HCT116 (cell line): ENCODE results near the gene GALNT15. TPM values are rescaled to one million over a fixed set of nuclear protein-coding genes. Genes with fewer than 3 reads are reported as not detected.

ENCODE experiments used
- ATAC-seq: fragments of 200-7000 bp; cut with Tn5 transposase; 2 replicates; pipeline ENCODE4 v1.9.1; 2020; ENCODE audit warnings: mild to moderate bottlenecking, moderate library complexity
- BruUV-seq: library from RNA; stranded (reverse); fragments of 400-500 nt; replicated peaks from 2 replicates; lab custom pipeline; 2021; lab: Mats Ljungman, UMichigan
- CTCF ChIA-PET: fragments of 300-600 bp; sonication (Branson Sonifier 250); formaldehyde crosslinking; loops from one replicate; lab custom pipeline; 2021; ENCODE audit warnings: antibody characterized with exemption; lab: Charles Lee
- POLR2A ChIA-PET: fragments of 300-600, 350-600 bp; sonication (Branson Sonifier 250); formaldehyde crosslinking; loops from one replicate; lab custom pipeline; 2021; ENCODE audit warnings: antibody characterized with exemption; lab: Charles Lee
- RAD21 ChIA-PET, 2 experiments: fragments of 300-600 bp; sonication (Branson Sonifier 250); formaldehyde crosslinking; loops; one replicate each; lab custom pipeline; 2023; ENCODE audit warnings: low total read pairs in 2 of 2; ENCODE audit not compliant: uncharacterized antibody in 2 of 2, unreplicated experiment in 2 of 2, low non-redundant PET in 1 of 2; lab: Charles Lee
- DNase-seq: peaks from one replicate; pipeline ENCODE4 v3.0.0-alpha.2; 2010; ENCODE audit warnings: low read depth, low spot score
- H2AFZ ChIP-seq: fragments of 200-600 bp; shearing (Covaris generic), sonication (generic); 2 replicates; pipeline ENCODE4 v1.6.1; 2017; ENCODE audit warnings: low read depth, mixed run types, mixed read lengths, antibody characterized with exemption, low read length; ENCODE audit not compliant: poor library complexity, severe bottlenecking
- H3K27ac ChIP-seq: 2 replicates; pipeline ENCODE4 v1.5.1; 2012; ENCODE audit warnings: low read depth, low read length
- H3K27me3 ChIP-seq: fragments of 200-600 bp; sonication (generic); 2 replicates; pipeline ENCODE4 v1.6.1; 2016; ENCODE audit warnings: mixed run types, low read length, mixed read lengths; ENCODE audit not compliant: insufficient read depth
- H3K36me3 ChIP-seq, 2 experiments: fragments of 200-500 bp in 1 of 2; fragments of 200-600 bp in 1 of 2; sonication (Bioruptor generic) in 1 of 2; sonication (generic) in 1 of 2; 2 replicates each; pipeline versions ENCODE4 v1.5.1 to v1.6.1; 2014 to 2016; ENCODE audit warnings: low read length in 2 of 2, inconsistent platforms in 1 of 2, mixed read lengths in 1 of 2, mixed run types in 1 of 2; ENCODE audit not compliant: insufficient read depth in 2 of 2, control insufficient read depth in 1 of 2
- H3K4me1 ChIP-seq, 2 experiments: fragments of 200-600 bp in 1 of 2; sonication (generic) in 1 of 2; 2 replicates each; pipeline versions ENCODE4 v1.5.1 to v1.6.1; 2012 to 2017; ENCODE audit warnings: low read length in 2 of 2, inconsistent platforms in 1 of 2, mild to moderate bottlenecking in 1 of 2, mixed read lengths in 1 of 2, mixed run types in 1 of 2, moderate library complexity in 1 of 2; ENCODE audit not compliant: insufficient read depth in 2 of 2, control insufficient read depth in 1 of 2
- H3K4me2 ChIP-seq: fragments of 200-600 bp; sonication (generic); 2 replicates; pipeline ENCODE4 v1.6.1; 2017; ENCODE audit warnings: mixed run types, low read length, mixed read lengths
- H3K4me3 ChIP-seq, 2 experiments: fragments of 200-600 bp in 1 of 2; sonication (generic) in 1 of 2; replicated peaks in 1 of 2; 2 replicates each; pipeline ENCODE4 v1.5.1; 2011 to 2016; ENCODE audit warnings: low read length in 2 of 2, control low read depth in 1 of 2, low read depth in 1 of 2, mild to moderate bottlenecking in 1 of 2, mixed read lengths in 1 of 2, mixed run types in 1 of 2
- H3K79me2 ChIP-seq: fragments of 200-600 bp; sonication (generic); 2 replicates; pipeline ENCODE4 v1.6.1; 2017; ENCODE audit warnings: mild to moderate bottlenecking, mixed run types, low read length, moderate library complexity, mixed read lengths; ENCODE audit not compliant: insufficient read depth
- H3K9ac ChIP-seq: fragments of 200-600 bp; sonication (generic); 2 replicates; pipeline ENCODE4 v1.6.1; 2016; ENCODE audit warnings: low read length, mixed read lengths
- H3K9me2 ChIP-seq: fragments of 200-600 bp; sonication (generic), shearing (Covaris generic); 2 replicates; pipeline ENCODE4 v1.6.1; 2017; ENCODE audit warnings: mixed run types, mild to moderate bottlenecking, moderate library complexity; ENCODE audit not compliant: insufficient read depth
- H3K9me3 ChIP-seq, 2 experiments: fragments of 200-500 bp in 1 of 2; fragments of 200-600 bp in 1 of 2; sonication (Bioruptor generic) in 1 of 2; sonication (generic) in 1 of 2; 2 replicates each; pipeline ENCODE4 v1.6.1; 2014 to 2017; ENCODE audit warnings: low read length in 2 of 2, mixed read lengths in 2 of 2, inconsistent platforms in 1 of 2, low read depth in 1 of 2, mild to moderate bottlenecking in 1 of 2, mixed run types in 1 of 2, moderate library complexity in 1 of 2; ENCODE audit not compliant: control insufficient read depth in 1 of 2, insufficient read depth in 1 of 2
- H4K20me1 ChIP-seq: fragments of 200-600 bp; sonication (generic), shearing (Covaris generic); 2 replicates; pipeline ENCODE4 v1.6.1; 2017; ENCODE audit warnings: mixed run types, mild to moderate bottlenecking, moderate library complexity; ENCODE audit not compliant: insufficient read depth
- CEBPB ChIP-seq: IDR thresholded peaks from 2 replicates; pipeline ENCODE4 v1.6.1; 2012; ENCODE audit warnings: low read depth
- ELF1 ChIP-seq: IDR thresholded peaks from 2 replicates; pipeline ENCODE4 v1.6.1; 2012; ENCODE audit warnings: low read depth, borderline replicate concordance
- EZH2phosphoT487 ChIP-seq: fragments of 200-600 bp; IDR thresholded peaks from 2 replicates; pipeline ENCODE4 v1.6.1; 2018; ENCODE audit warnings: antibody characterized with exemption, borderline replicate concordance
- TCF7L2 ChIP-seq: IDR thresholded peaks from 2 replicates; pipeline ENCODE4 v1.7.0; 2011; ENCODE audit warnings: borderline replicate concordance, inconsistent platforms; ENCODE audit not compliant: insufficient read depth, insufficient read length; ENCODE audit errors: extremely low read depth
- ZNF274 ChIP-seq: fragments of 200-500 bp; sonication (Bioruptor generic); IDR thresholded peaks from 2 replicates; pipeline ENCODE4 v1.6.1; 2014; ENCODE audit warnings: mild to moderate bottlenecking, low read depth, low read length, inconsistent platforms
- intact Hi-C: fragments of 100-400 bp; cut with micrococcal nuclease; formaldehyde crosslinking; loops from 2 replicates; pipeline ENCODE4 v1.10.0; 2022
- total RNA-seq: library from RNA; stranded (reverse); gene quantifications from one replicate; pipeline ENCODE4 v1.2.1, GENCODE V29; 2021; ENCODE audit not compliant: unreplicated experiment
- TF ChIP-seq, protein P1 (sequence below): IDR thresholded peaks from 2 replicates; pipeline ENCODE4 v1.6.1; 2011; ENCODE audit warnings: mild to moderate bottlenecking, low read length, moderate library complexity; ENCODE audit not compliant: insufficient replicate concordance; ENCODE audit errors: extremely low read depth
- TF ChIP-seq, protein P2 (sequence below): IDR thresholded peaks from 2 replicates; pipeline ENCODE4 v1.6.1; 2012
- TF ChIP-seq, protein P3 (sequence below): IDR thresholded peaks from 2 replicates; pipeline ENCODE4 v1.6.1; 2012; ENCODE audit warnings: low read depth
- TF ChIP-seq, protein P4 (sequence below): IDR thresholded peaks from 2 replicates; pipeline ENCODE4 v1.6.1; 2012

GALNT15 gene
- total RNA-seq, 1 experiment from 2014 or later, result 0.05 TPM

DNA sequence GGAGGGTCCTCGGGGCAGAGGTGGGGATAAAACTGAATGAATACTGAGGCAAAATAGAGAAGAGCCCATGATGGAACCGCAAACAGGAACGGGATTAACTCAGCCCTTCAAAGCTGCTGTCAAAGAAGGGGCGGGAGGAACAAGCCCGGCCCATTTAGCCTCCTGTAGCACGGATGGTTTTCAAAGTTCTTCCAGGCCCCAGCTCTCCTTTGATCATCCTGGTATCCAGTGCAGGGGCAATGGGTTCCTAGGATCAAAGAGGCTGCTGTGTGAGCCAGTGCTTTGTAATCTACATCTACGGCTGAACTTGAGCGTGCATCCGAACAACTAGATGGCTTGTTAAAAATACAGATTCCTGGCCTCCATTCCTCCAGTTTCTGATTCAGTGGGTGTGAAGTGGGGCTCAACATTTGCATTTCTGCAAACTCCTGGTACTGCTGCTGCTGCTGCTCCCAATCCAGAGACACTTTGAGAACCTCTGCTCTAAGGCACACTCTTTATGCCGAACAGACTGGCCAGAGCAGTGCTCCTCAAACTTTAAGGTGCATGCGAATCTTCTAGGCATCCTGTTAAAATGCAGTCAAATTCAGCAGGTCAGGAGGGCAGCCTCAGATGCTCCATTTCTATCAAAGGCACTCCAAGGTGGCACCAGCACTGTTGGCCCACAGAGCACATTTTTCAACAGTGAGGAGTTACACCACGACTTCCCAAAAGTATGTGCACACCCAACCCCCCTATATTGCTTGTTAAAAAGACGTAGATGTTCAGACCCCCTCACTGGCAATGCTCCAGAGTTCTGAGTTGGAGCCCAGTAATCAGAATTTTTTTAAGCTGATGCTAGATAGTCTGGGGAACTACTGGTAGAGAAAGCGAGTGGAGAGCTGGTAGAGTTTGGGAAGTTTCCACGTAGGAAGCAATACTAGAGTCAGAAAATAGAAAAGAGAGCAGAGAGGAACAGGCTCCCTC is 5.6 kb downstream of the GALNT15 start:
- intact Hi-C loops, result loop anchor here (2.0 to 10.0 kb wide), 4 partner anchors 365 to 975 kb away; partner anchors contain the start of gene CAPN7
- Histone ChIP-seq H3K79me2 (no peaks in the 10 kb centered on the region), H3K36me3 (no peaks in the 10 kb centered on the region), H3K9me2 (no peaks in the 10 kb centered on the region), H4K20me1 (no peaks in the 10 kb centered on the region), H3K4me1 (peaks cover 0 to 9% of the 10 kb centered on the region in 2 experiments; a peak in 1 of 4 replicates), H3K9ac (no peak overlapping the region), H3K27ac (no peak overlapping the region), H2AFZ (no peak overlapping the region), H3K4me2 (no peak overlapping the region), H3K4me3 (no peak overlapping the region), H3K27me3 (no peaks in the 10 kb centered on the region), H3K9me3 (no peaks in the 10 kb centered on the region)
- CTCF ChIA-PET, result interaction anchor here (1.4 to 3.9 kb wide), 2 partner anchors 24 to 130 kb away, joined by 3 to 65 read pairs; no protein-coding TSS in a partner anchor
- DNase-seq (no peak), ATAC-seq (no peak)
- no TSS peak for BruUV-seq
- POLR2A ChIA-PET, result no interaction called here
- TF ChIP-seq, protein P1, sequence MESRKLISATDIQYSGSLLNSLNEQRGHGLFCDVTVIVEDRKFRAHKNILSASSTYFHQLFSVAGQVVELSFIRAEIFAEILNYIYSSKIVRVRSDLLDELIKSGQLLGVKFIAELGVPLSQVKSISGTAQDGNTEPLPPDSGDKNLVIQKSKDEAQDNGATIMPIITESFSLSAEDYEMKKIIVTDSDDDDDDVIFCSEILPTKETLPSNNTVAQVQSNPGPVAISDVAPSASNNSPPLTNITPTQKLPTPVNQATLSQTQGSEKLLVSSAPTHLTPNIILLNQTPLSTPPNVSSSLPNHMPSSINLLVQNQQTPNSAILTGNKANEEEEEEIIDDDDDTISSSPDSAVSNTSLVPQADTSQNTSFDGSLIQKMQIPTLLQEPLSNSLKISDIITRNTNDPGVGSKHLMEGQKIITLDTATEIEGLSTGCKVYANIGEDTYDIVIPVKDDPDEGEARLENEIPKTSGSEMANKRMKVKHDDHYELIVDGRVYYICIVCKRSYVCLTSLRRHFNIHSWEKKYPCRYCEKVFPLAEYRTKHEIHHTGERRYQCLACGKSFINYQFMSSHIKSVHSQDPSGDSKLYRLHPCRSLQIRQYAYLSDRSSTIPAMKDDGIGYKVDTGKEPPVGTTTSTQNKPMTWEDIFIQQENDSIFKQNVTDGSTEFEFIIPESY, result no peak
- TF ChIP-seq CEBPB (no peak), TCF7L2 (no peak), EZH2phosphoT487 (no peak), ELF1 (no peak), ZNF274 (no peak)
- TF ChIP-seq, protein P2, sequence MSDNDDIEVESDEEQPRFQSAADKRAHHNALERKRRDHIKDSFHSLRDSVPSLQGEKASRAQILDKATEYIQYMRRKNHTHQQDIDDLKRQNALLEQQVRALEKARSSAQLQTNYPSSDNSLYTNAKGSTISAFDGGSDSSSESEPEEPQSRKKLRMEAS, result no peak
- TF ChIP-seq, protein P3, sequence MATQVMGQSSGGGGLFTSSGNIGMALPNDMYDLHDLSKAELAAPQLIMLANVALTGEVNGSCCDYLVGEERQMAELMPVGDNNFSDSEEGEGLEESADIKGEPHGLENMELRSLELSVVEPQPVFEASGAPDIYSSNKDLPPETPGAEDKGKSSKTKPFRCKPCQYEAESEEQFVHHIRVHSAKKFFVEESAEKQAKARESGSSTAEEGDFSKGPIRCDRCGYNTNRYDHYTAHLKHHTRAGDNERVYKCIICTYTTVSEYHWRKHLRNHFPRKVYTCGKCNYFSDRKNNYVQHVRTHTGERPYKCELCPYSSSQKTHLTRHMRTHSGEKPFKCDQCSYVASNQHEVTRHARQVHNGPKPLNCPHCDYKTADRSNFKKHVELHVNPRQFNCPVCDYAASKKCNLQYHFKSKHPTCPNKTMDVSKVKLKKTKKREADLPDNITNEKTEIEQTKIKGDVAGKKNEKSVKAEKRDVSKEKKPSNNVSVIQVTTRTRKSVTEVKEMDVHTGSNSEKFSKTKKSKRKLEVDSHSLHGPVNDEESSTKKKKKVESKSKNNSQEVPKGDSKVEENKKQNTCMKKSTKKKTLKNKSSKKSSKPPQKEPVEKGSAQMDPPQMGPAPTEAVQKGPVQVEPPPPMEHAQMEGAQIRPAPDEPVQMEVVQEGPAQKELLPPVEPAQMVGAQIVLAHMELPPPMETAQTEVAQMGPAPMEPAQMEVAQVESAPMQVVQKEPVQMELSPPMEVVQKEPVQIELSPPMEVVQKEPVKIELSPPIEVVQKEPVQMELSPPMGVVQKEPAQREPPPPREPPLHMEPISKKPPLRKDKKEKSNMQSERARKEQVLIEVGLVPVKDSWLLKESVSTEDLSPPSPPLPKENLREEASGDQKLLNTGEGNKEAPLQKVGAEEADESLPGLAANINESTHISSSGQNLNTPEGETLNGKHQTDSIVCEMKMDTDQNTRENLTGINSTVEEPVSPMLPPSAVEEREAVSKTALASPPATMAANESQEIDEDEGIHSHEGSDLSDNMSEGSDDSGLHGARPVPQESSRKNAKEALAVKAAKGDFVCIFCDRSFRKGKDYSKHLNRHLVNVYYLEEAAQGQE, result no peak
- TF ChIP-seq, protein P4, sequence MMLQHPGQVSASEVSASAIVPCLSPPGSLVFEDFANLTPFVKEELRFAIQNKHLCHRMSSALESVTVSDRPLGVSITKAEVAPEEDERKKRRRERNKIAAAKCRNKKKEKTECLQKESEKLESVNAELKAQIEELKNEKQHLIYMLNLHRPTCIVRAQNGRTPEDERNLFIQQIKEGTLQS, result no peak
- RAD21 ChIA-PET, result no interaction called here
